ENCODE results near the gene KANSL1.

KANSL1 gene

DNA sequence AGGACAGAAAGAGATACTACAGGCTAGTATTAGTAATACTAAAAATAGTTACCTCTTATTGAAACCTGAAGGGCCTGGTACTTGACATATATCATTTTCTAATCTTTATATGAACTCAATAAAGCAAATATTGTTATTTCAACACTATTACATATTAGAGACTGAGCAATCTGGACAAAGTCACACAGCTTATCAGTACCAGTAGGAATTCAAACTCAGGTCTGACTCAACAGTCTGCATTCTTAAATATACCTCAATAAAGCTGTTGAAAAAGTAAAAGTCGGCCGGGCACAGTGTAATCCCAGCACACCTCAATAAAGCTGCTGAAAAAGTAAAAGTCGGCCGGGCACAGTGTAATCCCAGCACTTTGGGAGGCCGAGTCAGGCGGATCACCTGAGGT lies 67.4 kb downstream of the KANSL1 start:
- DNase-seq (ENCODE audit: low read depth): peak; percentile 32
- H3K4me3 ChIP-seq (ENCODE audit: low read length): no peak overlapping the region
- TF ChIP-seq, protein P1, sequence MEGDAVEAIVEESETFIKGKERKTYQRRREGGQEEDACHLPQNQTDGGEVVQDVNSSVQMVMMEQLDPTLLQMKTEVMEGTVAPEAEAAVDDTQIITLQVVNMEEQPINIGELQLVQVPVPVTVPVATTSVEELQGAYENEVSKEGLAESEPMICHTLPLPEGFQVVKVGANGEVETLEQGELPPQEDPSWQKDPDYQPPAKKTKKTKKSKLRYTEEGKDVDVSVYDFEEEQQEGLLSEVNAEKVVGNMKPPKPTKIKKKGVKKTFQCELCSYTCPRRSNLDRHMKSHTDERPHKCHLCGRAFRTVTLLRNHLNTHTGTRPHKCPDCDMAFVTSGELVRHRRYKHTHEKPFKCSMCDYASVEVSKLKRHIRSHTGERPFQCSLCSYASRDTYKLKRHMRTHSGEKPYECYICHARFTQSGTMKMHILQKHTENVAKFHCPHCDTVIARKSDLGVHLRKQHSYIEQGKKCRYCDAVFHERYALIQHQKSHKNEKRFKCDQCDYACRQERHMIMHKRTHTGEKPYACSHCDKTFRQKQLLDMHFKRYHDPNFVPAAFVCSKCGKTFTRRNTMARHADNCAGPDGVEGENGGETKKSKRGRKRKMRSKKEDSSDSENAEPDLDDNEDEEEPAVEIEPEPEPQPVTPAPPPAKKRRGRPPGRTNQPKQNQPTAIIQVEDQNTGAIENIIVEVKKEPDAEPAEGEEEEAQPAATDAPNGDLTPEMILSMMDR (IDR thresholded peaks at IDR 0.05; ENCODE audit: insufficient read depth, low read depth, low read length, missing control alignments): no peak

DNA sequence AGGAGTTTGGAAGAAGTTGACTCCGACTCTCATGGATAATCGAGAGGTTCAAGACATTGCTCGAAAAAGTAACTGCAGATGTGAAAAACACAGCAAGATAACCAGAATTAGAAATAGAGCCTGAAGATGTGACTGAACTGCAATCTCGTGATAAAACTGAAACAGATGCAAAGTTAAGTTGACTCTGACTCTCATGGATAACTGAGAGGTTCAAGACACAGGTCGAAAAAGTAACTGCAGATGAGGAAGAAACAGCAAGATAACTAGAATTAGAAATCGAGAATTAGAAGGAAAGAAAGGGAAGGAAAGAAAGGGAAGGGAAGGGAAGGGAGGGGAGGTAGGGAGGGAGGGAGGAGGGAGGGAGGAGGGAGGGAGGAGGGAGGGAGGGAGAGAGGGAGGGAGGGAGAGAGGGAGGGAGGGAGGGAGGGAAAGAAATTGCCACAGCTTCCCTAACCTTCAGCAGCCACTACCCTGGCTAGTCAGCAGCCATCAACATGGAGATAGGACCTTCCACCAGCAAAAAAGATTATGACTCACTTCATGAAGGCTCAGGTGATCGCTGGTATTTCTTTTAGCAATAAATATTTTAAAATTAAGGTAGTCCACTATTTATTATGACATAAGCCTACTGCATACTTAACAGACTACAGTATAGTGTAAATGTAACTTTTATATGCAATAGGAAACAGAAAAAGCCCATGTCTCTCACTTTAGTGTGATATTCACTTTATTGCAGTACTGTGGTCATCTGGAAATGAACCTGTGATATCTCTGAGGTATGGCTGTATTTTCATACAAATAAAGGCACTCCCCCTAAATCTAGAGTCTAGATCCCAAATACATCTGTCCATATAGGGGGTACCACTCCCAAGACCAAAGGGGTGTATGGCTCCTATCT lies 68.3 kb downstream of the KANSL1 start:
- no peak overlapping the region for H3K4me3 ChIP-seq (ENCODE audit: low read length)
- TF ChIP-seq, protein P1 (IDR thresholded peaks at IDR 0.05; ENCODE audit: insufficient read depth, low read depth, low read length, missing control alignments): no peak

DNA sequence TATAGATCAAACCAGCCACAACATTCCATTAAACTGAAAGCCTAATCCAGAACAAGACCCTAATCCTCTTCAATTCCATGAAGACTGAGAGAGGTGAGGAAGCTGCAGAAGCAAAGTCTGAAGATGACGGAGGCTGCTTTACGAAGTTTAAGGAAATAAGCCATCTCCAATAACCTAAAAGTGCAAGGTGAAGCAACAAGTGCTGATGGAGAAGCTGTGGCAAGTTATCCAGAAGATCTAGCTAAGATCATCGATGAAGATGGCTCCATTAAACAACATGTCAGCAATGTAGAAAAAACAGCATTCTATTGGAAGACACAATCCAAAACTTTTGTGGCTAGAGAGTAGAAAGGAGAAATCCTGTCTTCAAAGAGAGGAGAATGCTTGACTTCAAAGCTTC lies 69.6 kb downstream of the KANSL1 start:
- no peak for DNase-seq (ENCODE audit: low read depth)
- no peak overlapping the region for H3K4me3 ChIP-seq (ENCODE audit: low read length)
- TF ChIP-seq, protein P1 (IDR thresholded peaks at IDR 0.05; ENCODE audit: insufficient read depth, low read depth, low read length, missing control alignments): no peak

More for the DNA sequence above, 68.3 kb downstream of the KANSL1 start:
- DNase-seq (ENCODE audit: low read depth): peak; percentile 22

GRCh38 chr17:46122486-46122871 lies 70.8 kb downstream of the KANSL1 start:
- TF ChIP-seq, protein P1 (IDR thresholded peaks at IDR 0.05; ENCODE audit: insufficient read depth, low read depth, low read length, missing control alignments): no peak
- DNase-seq (ENCODE audit: low read depth): no peak
- H3K4me3 ChIP-seq (ENCODE audit: low read length): no peak overlapping the region

DNA sequence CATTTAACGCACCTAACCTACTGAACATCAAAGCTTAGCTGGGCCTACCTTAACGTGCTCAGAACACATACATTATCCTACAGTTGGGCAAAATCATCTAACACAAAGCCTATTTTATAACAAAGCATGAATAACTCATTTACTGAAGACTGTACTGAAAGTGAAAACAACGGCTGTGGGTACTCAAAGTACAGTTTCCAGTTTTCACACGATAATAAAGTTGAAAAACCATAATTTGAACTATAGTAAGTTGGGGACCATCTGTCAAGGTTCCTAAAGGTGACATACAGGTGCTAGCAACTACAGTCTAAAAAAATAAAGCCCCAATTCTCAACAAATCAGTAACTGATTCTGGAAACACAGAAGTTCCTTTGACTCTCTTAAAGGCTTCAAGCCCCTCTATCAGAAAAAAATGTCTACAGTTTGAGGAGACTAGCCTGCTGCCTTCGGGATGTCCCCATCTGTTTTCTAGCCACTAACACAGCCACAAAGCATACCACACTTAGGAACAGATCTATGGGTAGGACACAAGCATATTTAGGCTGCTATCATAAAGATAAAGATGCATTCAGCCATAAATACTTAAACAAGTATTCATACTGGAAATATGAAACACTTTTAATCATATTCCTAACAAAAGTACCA lies 71.3 kb downstream of the KANSL1 start:
- no peak for DNase-seq (ENCODE audit: low read depth)
- TF ChIP-seq, protein P1 (IDR thresholded peaks at IDR 0.05; ENCODE audit: insufficient read depth, low read depth, low read length, missing control alignments): no peak
- H3K4me3 ChIP-seq (ENCODE audit: low read length): no peak overlapping the region

DNA sequence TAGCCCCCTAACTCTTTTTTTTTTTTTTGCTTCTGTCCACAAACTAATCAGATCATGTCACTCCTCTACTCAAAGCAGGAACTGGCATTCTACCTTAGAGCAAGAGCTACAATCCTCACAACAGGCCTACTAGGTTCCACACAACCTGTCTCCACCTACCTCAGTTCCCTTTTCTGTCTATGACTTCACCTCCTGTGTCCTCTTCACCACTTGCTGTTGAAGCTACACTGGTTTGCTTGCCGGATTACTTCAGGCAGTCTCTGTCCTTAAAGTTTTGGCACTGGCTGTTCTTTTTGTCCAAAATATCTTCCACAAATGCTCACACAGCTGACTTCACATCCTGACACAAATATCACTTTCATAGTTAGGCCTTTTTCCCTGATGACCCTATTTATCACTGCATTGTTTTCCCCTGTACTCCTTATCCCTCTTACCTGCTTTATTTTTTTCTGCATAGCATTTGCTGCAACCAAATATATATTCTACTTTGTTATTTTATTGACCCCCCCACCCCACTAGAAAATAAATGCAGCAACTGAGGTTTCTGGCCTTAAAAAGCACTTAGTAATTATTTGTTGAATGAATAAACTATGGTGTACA lies 72.0 kb downstream of the KANSL1 start:
- TF ChIP-seq, protein P1 (IDR thresholded peaks at IDR 0.05; ENCODE audit: insufficient read depth, low read depth, low read length, missing control alignments): no peak
- no peak for DNase-seq (ENCODE audit: low read depth)
- no peak overlapping the region for H3K4me3 ChIP-seq (ENCODE audit: low read length)
